Measurements from ENCODE around the gene A2M. TPM values are rescaled to one million over a fixed set of nuclear protein-coding genes. Genes with fewer than 3 reads are reported as not detected.
A peak's percentile ranks its signal among the peaks of the same experiment; 100 is the strongest.

Gene A2M
- total and polyA plus RNA-seq, 2 of the 13 experiments (the other 11 are each of a cell fraction or from before 2014, with no cell fraction given), result 2,807 to 6,551 TPM

GRCh38 chr12:9064815-9065606 lies 50.7 kb downstream of the A2M start (continued):
- TF ChIP-seq BCLAF1 (IDR thresholded peaks at IDR 0.05) (no peak), HNF4A (CRISPR knock-in tag; IDR thresholded peaks at IDR 0.05) (peak; percentile 20), IKZF4 (CRISPR knock-in tag; IDR thresholded peaks at IDR 0.05; ENCODE audit: borderline replicate concordance, low read depth, not compliant biosample characterization) (no peak), TOE1 (CRISPR knock-in tag; IDR thresholded peaks at IDR 0.05) (no peak), ZKSCAN5 (CRISPR knock-in tag; IDR thresholded peaks at IDR 0.05) (no peak), EED (CRISPR knock-in tag; IDR thresholded peaks at IDR 0.05) (no peak), MNT (IDR thresholded peaks at IDR 0.05) (no peak), TCF12 (IDR thresholded peaks at IDR 0.05) (no peak), TCF12 (CRISPR knock-in tag; IDR thresholded peaks at IDR 0.05) (no peak), ATF2 (CRISPR knock-in tag; IDR thresholded peaks at IDR 0.05) (no peak; the same call in 1 of the 2 replicates), ZBTB40 (IDR thresholded peaks at IDR 0.05) (no peak), ZBTB40 (CRISPR knock-in tag; IDR thresholded peaks at IDR 0.05) (peak; percentile 3; the same call in 1 of the 2 replicates), POLR2A (IDR thresholded peaks at IDR 0.05; ENCODE audit: insufficient read depth in 1 of 2, low read depth in 2 of 2, low read length in 2 of 2) (peak; percentile 71 to 81), MAX (IDR thresholded peaks at IDR 0.05) (peak; percentile 11; the same call in 1 of the 2 replicates)

Data from HepG2 (cell line).